ENCODE data around the gene SERPINA3.

DNA sequence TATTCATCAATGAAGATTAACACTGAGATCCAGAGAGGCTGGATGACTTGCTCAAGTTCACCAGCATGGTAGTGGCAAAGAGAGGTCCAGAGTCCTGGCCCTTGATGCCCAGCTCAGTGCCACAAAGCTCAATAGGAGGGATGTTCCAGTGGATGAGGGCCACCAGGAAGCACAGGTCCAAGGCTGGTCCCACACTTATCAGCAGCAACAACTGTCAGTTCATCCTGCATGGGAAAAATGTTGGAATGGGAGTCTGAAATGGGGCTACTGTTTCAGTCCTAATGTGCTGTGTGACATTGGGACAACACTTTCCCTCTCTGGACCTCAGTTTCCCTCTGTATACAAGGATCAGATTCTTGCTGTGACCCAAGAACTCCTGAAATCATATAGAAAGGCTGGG lies 19.7 kb upstream of the SERPINA3 start:
- TF ChIP-seq CTCF (IDR thresholded peaks at IDR 0.05; ENCODE audit: low read depth, low read length, poor library complexity, severe bottlenecking) (no peak), EZH2phosphoT487 (IDR thresholded peaks at IDR 0.05; ENCODE audit: borderline replicate concordance, low read length) (no peak)

All from DOHH2 (cell line).